GM12878 (cell line): ENCODE data around the gene CDH18. TPM values are rescaled to one million over a fixed set of nuclear protein-coding genes. Genes with fewer than 3 reads are reported as not detected.

Source experiments
- ATAC-seq: fragments of 200-7000 bp; cut with Tn5 transposase; 3 replicates; pipeline ENCODE4 v1.9.1; 2020; ENCODE audit warnings: mild to moderate bottlenecking, moderate library complexity
- BruUV-seq: library from RNA; stranded (reverse); fragments of 400-500 nt; replicated peaks from 2 replicates; lab custom pipeline; 2021; lab: Mats Ljungman, UMichigan
- CTCF ChIA-PET: fragments of 300-600 bp; sonication (Branson Sonifier 250); formaldehyde crosslinking; extraction: SDS; loops from one replicate; lab custom pipeline; 2021; ENCODE audit warnings: inconsistent platforms; lab: Yijun Ruan, JAX
- POLR2A ChIA-PET: fragments of 350-600 bp; formaldehyde crosslinking; extraction: SDS; loops from one replicate; lab custom pipeline; 2021; ENCODE audit warnings: inconsistent platforms; lab: Charles Lee
- RAD21 ChIA-PET: fragments of 300-600 bp; sonication (Branson Sonifier 250); formaldehyde crosslinking; loops from one replicate; lab custom pipeline; 2023; ENCODE audit warnings: antibody characterized with exemption; ENCODE audit not compliant: unreplicated experiment; lab: Charles Lee
- SMC1A ChIA-PET: fragments of 300-600 bp; sonication (Branson Sonifier 250); formaldehyde crosslinking; loops from one replicate; lab custom pipeline; 2023; ENCODE audit not compliant: unreplicated experiment, uncharacterized antibody; lab: Charles Lee
- DNase-seq: peaks from one replicate; pipeline ENCODE4 v3.0.0-alpha.2; 2011; ENCODE audit warnings: low read depth, low spot score
- FAIRE-seq: peaks from 3 replicates; lab custom pipeline; 2011; peaks lifted over from hg19 to GRCh38; lab: Jason Lieb, UNC
- H2AFZ ChIP-seq: 2 replicates; pipeline ENCODE4 v1.6.0; 2011; ENCODE audit warnings: low read depth, low read length, control low read depth; ENCODE audit not compliant: control insufficient read depth
- H3K27ac ChIP-seq: 2 replicates; pipeline ENCODE4 v1.5.1; 2011; ENCODE audit warnings: control low read depth; ENCODE audit not compliant: control insufficient read depth, insufficient read depth
- H3K27me3 ChIP-seq, 2 experiments: replicated peaks in 1 of 2; 2 replicates each; pipeline versions ENCODE4 v1.6.0 to v1.6.1; 2011; ENCODE audit warnings: low read length in 1 of 2; ENCODE audit not compliant: control insufficient read depth in 2 of 2, insufficient read depth in 2 of 2
- H3K36me3 ChIP-seq, 2 experiments: 2 replicates each; pipeline ENCODE4 v1.5.1; 2011; ENCODE audit warnings: low read length in 1 of 2; ENCODE audit not compliant: control insufficient read depth in 2 of 2, insufficient read depth in 2 of 2
- H3K4me1 ChIP-seq: 2 replicates; pipeline ENCODE4 v1.6.1; 2011; ENCODE audit warnings: mild to moderate bottlenecking, low read length, moderate library complexity, mixed read lengths; ENCODE audit not compliant: control insufficient read depth, insufficient read depth
- H3K4me2 ChIP-seq: 2 replicates; pipeline ENCODE4 v1.6.0; 2011; ENCODE audit warnings: control low read depth; ENCODE audit not compliant: control insufficient read depth, insufficient read depth
- H3K4me3 ChIP-seq: fragments of 200-600 bp; sonication (generic); 2 replicates; pipeline ENCODE4 v1.5.1; 2016
- H3K79me2 ChIP-seq: 2 replicates; pipeline ENCODE4 v1.6.0; 2011; ENCODE audit warnings: low read length; ENCODE audit not compliant: control insufficient read depth, insufficient read depth
- H3K9ac ChIP-seq: 2 replicates; pipeline ENCODE4 v1.8.0; 2011; ENCODE audit warnings: low read length, control low read depth, mixed read lengths; ENCODE audit not compliant: control insufficient read depth, insufficient read depth
- H3K9me3 ChIP-seq: replicated peaks from 3 replicates; pipeline ENCODE4 v1.5.1; 2011; ENCODE audit warnings: mild to moderate bottlenecking, low read length; ENCODE audit not compliant: control insufficient read depth, insufficient read depth
- H4K20me1 ChIP-seq: 2 replicates; pipeline ENCODE4 v1.6.0; 2011; ENCODE audit not compliant: control insufficient read depth, insufficient read depth
- BCLAF1 ChIP-seq: fragments of 450-650 bp; IDR thresholded peaks from 2 replicates; pipeline ENCODE4 v1.6.1; 2017; ENCODE audit warnings: antibody characterized with exemption, mild to moderate bottlenecking, moderate library complexity
- CUX1 ChIP-seq: IDR thresholded peaks from 2 replicates; pipeline ENCODE4 v1.6.1; 2012; ENCODE audit warnings: improper control_type of control experiment, low read depth, low read length; ENCODE audit not compliant: insufficient replicate concordance
- HCFC1 ChIP-seq: fragments of 150-350 bp; IDR thresholded peaks from 2 replicates; pipeline ENCODE4 v1.6.1; 2014; ENCODE audit warnings: low read length
- KAT2A ChIP-seq: conservative IDR thresholded peaks from 2 replicates; pipeline ENCODE4 v1.6.1; 2011; ENCODE audit warnings: low read depth, low read length; ENCODE audit not compliant: control insufficient read depth
- MAX ChIP-seq: IDR thresholded peaks from 2 replicates; pipeline ENCODE4 v1.6.1; 2012; ENCODE audit warnings: low read depth, low read length, improper control_type of control experiment
- SIX5 ChIP-seq: IDR thresholded peaks from 2 replicates; pipeline ENCODE4 v1.6.1; 2011; ENCODE audit warnings: mild to moderate bottlenecking, low read depth, low read length, moderate library complexity; ENCODE audit not compliant: severe bottlenecking
- TARDBP ChIP-seq: IDR thresholded peaks from 2 replicates; pipeline ENCODE4 v1.6.1; 2016; ENCODE audit warnings: borderline replicate concordance
- TCF3 ChIP-seq: IDR thresholded peaks from 2 replicates; pipeline ENCODE4 v1.6.1; 2012; ENCODE audit warnings: low read depth, mild to moderate bottlenecking, low read length, borderline replicate concordance; ENCODE audit not compliant: insufficient read depth
- ZNF687 ChIP-seq: fragments of 450-650 bp; IDR thresholded peaks from 2 replicates; pipeline ENCODE4 v1.6.1; 2017; ENCODE audit warnings: mild to moderate bottlenecking, moderate library complexity
- WGBS: methylation state at CpG from one replicate; pipeline ENCODE4 v1.1.6; 2016; ENCODE audit warnings: low lambda C conversion rate; ENCODE audit not compliant: insufficient replicate concordance, insufficient coverage; ENCODE audit errors: missing lambda C conversion rate; 5-methylcytosine and 5-hydroxymethylcytosine counted together
- in situ Hi-C: fragments of 300-500 bp; cut with MboI; formaldehyde crosslinking; loops from 9 replicates; pipeline ENCODE4 v1.14.3; 2018; ENCODE audit warnings: mixed read lengths
- intact Hi-C: fragments of 100-400 bp; cut with micrococcal nuclease; formaldehyde crosslinking; loops from one replicate; pipeline ENCODE4 v1.14.2; 2022; ENCODE audit not compliant: unreplicated experiment
- polyA plus RNA-seq, 11 experiments: library from polyadenylated mRNA; depleted of rRNA in 4 of 11; unstranded in 6 of 11; stranded (reverse) in 5 of 11; fragments of >200 nt; fragmentation: Nextera tagmentation in 4 of 11; fragmentation: Illumina TruSeq in 1 of 11; extraction: Ambion mirVana in 4 of 11; extraction: Trizol in 1 of 11; gene quantifications; 1 replicate in 1 of 11; 2 replicates in 10 of 11; pipeline versions ENCODE4 v1.2.1 to v1.2.3, GENCODE V29; 2011 to 2016; ENCODE audit warnings: inconsistent platforms in 2 of 11, missing spikeins in 2 of 11, low read depth in 1 of 11
- total RNA-seq, 4 experiments: library from RNA; depleted of rRNA in 3 of 4; stranded (reverse); fragments of >200 nt in 3 of 4; fragmentation: Illumina TruSeq in 1 of 4; extraction: Trizol in 1 of 4; gene quantifications; 2 replicates each; pipeline versions ENCODE4 v1.2.1 to v1.2.3, GENCODE V29; 2013 to 2021

CDH18 gene
- total and polyA plus RNA-seq, 10 of the 15 experiments (the other 5 are each of a cell fraction or from before 2014, with no cell fraction given), result 0.41 TPM; not detected in 9

GRCh38 chr5:20020247-20020646 is 32.2 kb upstream of the CDH18 start:
- ATAC-seq (no peak), FAIRE-seq (no peak), DNase-seq (no peak)
- SMC1A ChIA-PET, result no interaction called here
- 18% methylated on average over 2 of the region's 2 CpGs for whole genome bisulfite sequencing
- Histone ChIP-seq H3K27me3 (no peaks in the 10 kb centered on the region), H2AFZ (no peak overlapping the region), H3K4me1 (no peaks in the 10 kb centered on the region), H3K9ac (no peak overlapping the region), H3K79me2 (no peaks in the 10 kb centered on the region), H3K4me2 (no peak overlapping the region), H3K4me3 (no peak overlapping the region), H3K36me3 (no peaks in the 10 kb centered on the region), H3K27ac (no peak overlapping the region), H3K9me3 (no peaks in the 10 kb centered on the region), H4K20me1 (no peaks in the 10 kb centered on the region)
- intact Hi-C loops (no loop called here), in situ Hi-C loops (no loop called here)
- RAD21 ChIA-PET, result no interaction called here
- POLR2A ChIA-PET, result no interaction called here
- CTCF ChIA-PET, result no interaction called here
- BruUV-seq, result no TSS peak
- TF ChIP-seq TCF3 (no peak), TARDBP (no peak), ZNF687 (no peak), KAT2A (no peak), CUX1 (no peak), MAX (no peak), HCFC1 (no peak), BCLAF1 (no peak), SIX5 (no peak)
